PC-3 (cell line): ENCODE data around the gene KRTAP19-8. TPM values are rescaled to one million over a fixed set of nuclear protein-coding genes. Genes with fewer than 3 reads are reported as not detected.

ENCODE experiments used
- ATAC-seq: fragments of 200-7000 bp; cut with Tn5 transposase; 2 replicates; pipeline ENCODE4 v1.9.1; 2020; ENCODE audit warnings: mild to moderate bottlenecking, moderate library complexity
- BruUV-seq: library from RNA; stranded (reverse); fragments of 400-500 nt; replicated peaks from 2 replicates; lab custom pipeline; 2021; lab: Mats Ljungman, UMichigan
- CTCF ChIA-PET: fragments of 300-600 bp; sonication (Branson Sonifier 250); formaldehyde crosslinking; loops from one replicate; lab custom pipeline; 2022; ENCODE audit warnings: antibody characterized with exemption; lab: Charles Lee
- POLR2A ChIA-PET: fragments of 300-600 bp; sonication (Branson Sonifier 250); formaldehyde crosslinking; loops from one replicate; lab custom pipeline; 2022; ENCODE audit warnings: antibody characterized with exemption; ENCODE audit not compliant: unreplicated experiment; lab: Charles Lee
- DNase-seq: peaks from one replicate; pipeline ENCODE4 v3.0.0-alpha.2; 2015
- H2AFZ ChIP-seq: fragments of 300-600 bp; sonication (generic); 2 replicates; pipeline ENCODE4 v1.6.0; 2016; ENCODE audit warnings: antibody characterized with exemption, low read length
- H3F3A ChIP-seq: fragments of 300-600 bp; sonication (generic); one replicate; pipeline ENCODE4 v1.6.0; 2017; ENCODE audit warnings: antibody characterized with exemption, low read length, control low read depth, mild to moderate bottlenecking; ENCODE audit not compliant: unreplicated experiment
- H3K27ac ChIP-seq: fragments of 300-600 bp; sonication (generic); 2 replicates; pipeline ENCODE4 v1.5.1; 2016; ENCODE audit warnings: mild to moderate bottlenecking, low read length
- H3K27me3 ChIP-seq: fragments of 300-600 bp; sonication (generic); 2 replicates; pipeline ENCODE4 v1.6.1; 2016; ENCODE audit warnings: low read length, mixed read lengths
- H3K36me3 ChIP-seq: fragments of 300-600 bp; sonication (generic); 2 replicates; pipeline ENCODE4 v1.6.1; 2016; ENCODE audit warnings: low read depth, mixed run types, low read length, mixed read lengths
- H3K4me1 ChIP-seq: fragments of 300-600 bp; sonication (generic); 2 replicates; pipeline ENCODE4 v1.5.1; 2016; ENCODE audit warnings: low read length; ENCODE audit not compliant: insufficient read depth
- H3K4me2 ChIP-seq: fragments of 300-600 bp; sonication (generic); 2 replicates; pipeline ENCODE4 v1.6.0; 2016; ENCODE audit warnings: low read length
- H3K4me3 ChIP-seq: fragments of 300-600 bp; sonication (generic); 2 replicates; pipeline ENCODE4 v1.5.1; 2016; ENCODE audit warnings: mild to moderate bottlenecking, low read length, mixed read lengths
- H3K79me2 ChIP-seq: fragments of 300-600 bp; sonication (generic); 2 replicates; pipeline ENCODE4 v1.6.1; 2017; ENCODE audit warnings: low read length, mixed read lengths
- H3K9ac ChIP-seq: fragments of 300-600 bp; sonication (generic); 2 replicates; pipeline ENCODE4 v1.6.0; 2016; ENCODE audit warnings: mild to moderate bottlenecking, low read length
- H3K9me2 ChIP-seq: fragments of 300-600 bp; sonication (generic); replicated peaks from 2 replicates; pipeline ENCODE4 v1.6.1; 2016; ENCODE audit warnings: mixed run types, low read length, mixed read lengths
- H3K9me3 ChIP-seq: fragments of 300-600 bp; sonication (generic); 2 replicates; pipeline ENCODE4 v1.6.1; 2016; ENCODE audit warnings: low read length, mixed read lengths
- H4K20me1 ChIP-seq: fragments of 300-600 bp; sonication (generic); 2 replicates; pipeline ENCODE4 v1.6.1; 2016; ENCODE audit warnings: low read length, mixed read lengths
- CTCF ChIP-seq: fragments of 300-600 bp; sonication (generic); conservative IDR thresholded peaks from 2 replicates; pipeline ENCODE4 v1.5.1; 2017; ENCODE audit warnings: antibody characterized with exemption, low read depth, mild to moderate bottlenecking, low read length
- EZH2 ChIP-seq: fragments of 300-600 bp; sonication (generic); IDR thresholded peaks from one replicate; pipeline ENCODE4 v1.6.1; 2017; ENCODE audit warnings: antibody characterized with exemption, mild to moderate bottlenecking, low read length; ENCODE audit not compliant: unreplicated experiment
- EZH2phosphoT487 ChIP-seq: fragments of 300-600 bp; sonication (generic); IDR thresholded peaks from 2 replicates; pipeline ENCODE4 v1.6.1; 2018; ENCODE audit warnings: mild to moderate bottlenecking, antibody characterized with exemption, low read length, borderline replicate concordance
- intact Hi-C: fragments of 100-400 bp; cut with micrococcal nuclease; formaldehyde crosslinking; loops from 2 replicates; pipeline ENCODE4 v1.9.0; 2023
- total RNA-seq: library from RNA; depleted of rRNA; stranded (reverse); fragments of >200 nt; gene quantifications from 2 replicates; pipeline ENCODE4 v1.2.3, GENCODE V29; 2014

The KRTAP19-8 gene
- total RNA-seq, 1 experiment from 2014 or later, result not detected

GRCh38 chr21:31084689-31085088 lies 46.4 kb upstream of the KRTAP19-8 start:
- intact Hi-C loops, result loop anchor here (5.0 to 10.0 kb wide), 3 partner anchors 352 to 2000 kb away; partner anchors contain the start of gene KRTAP13-4
- H3K27me3 ChIP-seq, result peaks cover 37% of the 10 kb centered on the region; the same call in 1 of the 2 replicates
- H3K4me2 ChIP-seq, result no peak overlapping the region
- H3K79me2 ChIP-seq, result no peaks in the 10 kb centered on the region
- ChIA-PET POLR2A (no interaction called here), CTCF (no interaction called here)
- no peaks in the 10 kb centered on the region for H3K9me3 ChIP-seq
- ATAC-seq (no peak), DNase-seq (no peak)
- no peaks in the 10 kb centered on the region for H4K20me1 ChIP-seq
- no peak overlapping the region for H2AFZ ChIP-seq
- H3K36me3 ChIP-seq, result no peaks in the 10 kb centered on the region
- H3K4me3 ChIP-seq, result no peak overlapping the region
- no peak overlapping the region for H3K27ac ChIP-seq
- no peaks in the 10 kb centered on the region for H3F3A ChIP-seq
- BruUV-seq, result no TSS peak
- H3K9me2 ChIP-seq, result no peaks in the 10 kb centered on the region
- no peak overlapping the region for H3K9ac ChIP-seq
- TF ChIP-seq EZH2, result no peak
- no peak for TF ChIP-seq CTCF
- TF ChIP-seq EZH2phosphoT487, result no peak
- H3K4me1 ChIP-seq, result no peaks in the 10 kb centered on the region

GRCh38 chr21:31078796-31079195 lies 40.5 kb upstream of the KRTAP19-8 start:
- no peak overlapping the region for H3K9ac ChIP-seq
- ChIA-PET POLR2A (no interaction called here), CTCF (no interaction called here)
- H3K4me2 ChIP-seq, result no peak overlapping the region
- H3F3A ChIP-seq, result no peaks in the 10 kb centered on the region
- BruUV-seq, result no TSS peak
- no peaks in the 10 kb centered on the region for H3K9me3 ChIP-seq
- intact Hi-C loops, result no loop called here
- no peak overlapping the region for H3K4me3 ChIP-seq
- DNase-seq (no peak), ATAC-seq (no peak)
- H4K20me1 ChIP-seq, result no peaks in the 10 kb centered on the region
- no peaks in the 10 kb centered on the region for H3K4me1 ChIP-seq
- TF ChIP-seq EZH2 (no peak), CTCF (no peak), EZH2phosphoT487 (no peak)
- no peaks in the 10 kb centered on the region for H3K9me2 ChIP-seq
- H3K36me3 ChIP-seq, result no peaks in the 10 kb centered on the region
- no peaks in the 10 kb centered on the region for H3K79me2 ChIP-seq
- no peak overlapping the region for H3K27ac ChIP-seq
- H2AFZ ChIP-seq, result no peak overlapping the region
- peaks cover 47% of the 10 kb centered on the region for H3K27me3 ChIP-seq

GRCh38 chr21:31078216-31078615 lies 39.9 kb upstream of the KRTAP19-8 start:
- DNase-seq, result no peak
- intact Hi-C loops, result no loop called here

More at GRCh38 chr21:31078216-31078615, 39.9 kb upstream of the KRTAP19-8 start:
- Histone ChIP-seq H3K9me2 (no peaks in the 10 kb centered on the region), H3K79me2 (no peaks in the 10 kb centered on the region), H3K4me3 (no peak overlapping the region), H3K36me3 (no peaks in the 10 kb centered on the region), H3F3A (no peaks in the 10 kb centered on the region), H3K9ac (no peak overlapping the region), H3K4me2 (no peak overlapping the region), H3K27ac (no peak overlapping the region), H4K20me1 (no peaks in the 10 kb centered on the region), H3K27me3 (peaks cover 52% of the 10 kb centered on the region), H2AFZ (no peak overlapping the region), H3K9me3 (no peaks in the 10 kb centered on the region), H3K4me1 (no peaks in the 10 kb centered on the region)
- TF ChIP-seq EZH2 (no peak), EZH2phosphoT487 (no peak), CTCF (no peak)
- BruUV-seq, result no TSS peak
- CTCF ChIA-PET, result no interaction called here
- POLR2A ChIA-PET, result no interaction called here
- no peak for ATAC-seq
